ENCODE measurements around the gene GAL3ST3.
"Not testable (repeated sequence)": the region's sequence is repeated elsewhere in the genome, so short reads cannot be mapped to it uniquely, and the experiment has no call there.

GAL3ST3 gene

DNA sequence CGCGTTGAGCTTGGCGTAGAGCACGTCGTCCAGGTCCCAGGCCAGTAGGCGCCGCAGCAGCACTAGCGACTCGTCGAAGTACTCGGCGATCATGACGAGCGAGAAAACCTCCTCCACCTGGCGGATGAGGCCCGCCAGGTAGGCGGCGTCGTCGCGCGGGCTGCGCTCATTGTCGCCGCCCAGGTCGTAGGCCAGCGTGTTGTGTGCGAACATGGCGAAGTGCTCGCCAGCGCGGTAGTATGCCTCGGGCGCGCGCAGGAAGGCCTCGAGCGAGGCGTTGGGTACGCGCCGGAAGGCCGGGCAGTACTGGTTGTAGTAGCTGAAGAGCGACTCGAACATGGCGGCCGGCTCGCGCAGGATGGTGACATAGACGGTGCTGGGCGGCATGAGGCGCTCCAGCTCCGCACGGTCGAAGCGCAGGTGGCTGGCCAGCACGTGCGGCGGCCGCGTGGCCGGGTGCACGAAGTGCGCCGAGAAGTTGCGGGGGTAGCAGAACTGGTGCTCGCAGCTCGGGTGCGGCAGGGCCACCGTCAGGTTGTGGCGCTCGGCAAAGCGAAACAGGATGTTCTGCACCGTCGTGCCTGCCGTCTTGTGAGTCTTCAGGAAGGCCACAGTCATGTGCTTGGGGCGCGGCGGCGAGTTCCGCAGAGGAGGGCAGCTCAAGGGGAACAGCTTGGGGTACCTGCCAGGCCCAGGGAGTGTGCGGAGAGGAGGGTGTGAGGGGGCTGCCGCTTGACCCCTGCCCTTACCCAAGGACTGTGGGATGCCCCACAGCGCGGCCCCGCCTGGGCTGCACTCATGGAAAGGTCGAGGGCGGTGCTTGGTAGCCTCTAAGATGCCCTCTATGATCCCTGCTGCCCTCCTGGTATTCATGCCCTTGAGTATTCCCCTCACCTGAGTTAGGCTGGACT lies 5.7 kb downstream of the GAL3ST3 start:
- no peak for DNase-seq

DNA sequence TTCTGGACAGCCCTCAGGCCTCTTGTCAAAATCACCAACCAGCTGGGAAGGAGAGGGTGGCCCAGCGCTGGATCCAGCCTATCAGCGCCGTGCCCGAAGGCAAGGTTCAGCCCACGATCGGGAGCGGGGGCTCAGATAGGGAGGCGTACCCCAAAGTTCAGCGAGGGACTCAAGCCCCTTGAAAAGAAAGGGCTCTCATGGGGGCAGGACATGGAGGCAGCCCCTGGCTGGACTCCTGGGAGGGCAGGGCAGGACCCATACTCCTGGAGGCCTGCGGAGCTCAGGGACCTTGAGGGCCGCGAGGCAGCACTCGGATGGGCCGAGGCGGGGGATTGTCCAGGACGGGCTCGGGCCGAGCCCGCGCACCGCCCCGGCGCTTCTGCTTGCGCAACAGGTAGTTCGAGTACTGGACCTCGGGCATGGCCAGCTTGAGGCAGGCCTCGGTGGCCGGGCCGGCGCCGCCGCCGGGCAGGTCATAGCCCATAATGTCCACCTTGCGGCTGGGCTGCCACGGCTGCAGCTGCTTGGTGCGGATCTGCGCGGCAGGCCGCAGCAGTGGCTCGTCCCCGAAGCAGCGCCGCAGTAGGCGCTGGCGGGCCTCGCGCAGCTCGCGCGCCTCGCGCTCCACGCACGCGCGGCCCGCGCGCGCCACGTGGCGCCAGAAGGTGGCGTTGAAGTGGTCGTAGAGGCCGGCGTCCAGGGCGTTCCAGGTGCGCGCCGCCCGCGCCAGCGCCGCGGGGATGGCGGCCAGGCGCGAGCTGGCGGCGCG lies 6.5 kb downstream of the GAL3ST3 start:
- no peak for DNase-seq

DNA sequence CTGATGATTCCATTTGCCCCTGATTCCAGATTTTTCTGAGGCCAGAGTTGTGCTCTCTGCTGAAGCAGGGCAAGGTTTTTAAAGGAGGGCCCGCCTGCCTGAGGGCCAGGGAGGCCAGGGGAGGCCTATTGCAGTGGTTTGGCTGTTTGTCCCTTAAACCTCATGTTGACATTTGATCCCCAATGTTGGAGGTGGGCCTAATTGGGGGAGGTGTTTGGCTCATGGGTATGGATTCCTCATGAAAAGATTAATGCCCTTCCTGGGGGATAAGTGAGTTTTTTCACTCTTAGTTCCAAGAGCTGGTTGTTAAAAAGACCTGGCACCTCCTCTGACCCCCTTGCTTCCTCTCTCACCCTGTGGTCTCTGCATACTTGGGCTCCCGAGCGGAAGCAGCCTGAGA lies 9.2 kb downstream of the GAL3ST3 start:
- DNase-seq, result no peak

DNA sequence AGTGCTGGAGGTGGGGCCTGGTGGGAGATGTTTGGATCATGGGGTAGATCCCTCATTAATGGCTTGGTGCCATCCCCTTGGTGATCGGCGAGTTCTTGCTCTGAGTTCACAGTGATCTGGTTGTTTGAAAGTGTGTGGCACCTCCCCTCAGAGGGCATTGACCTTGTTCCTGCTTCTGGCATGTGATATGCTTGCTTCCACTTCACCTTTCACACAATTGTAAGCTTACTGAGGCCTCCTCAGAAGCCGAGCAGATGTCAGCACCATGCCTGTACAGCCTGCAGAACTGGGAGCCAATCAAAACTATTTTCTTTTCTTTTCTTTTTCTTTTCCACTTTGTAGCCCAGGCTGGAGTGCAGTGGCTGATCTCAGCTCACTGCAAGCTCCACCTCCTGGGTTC lies 11.6 kb downstream of the GAL3ST3 start:
- no peak for DNase-seq

DNA sequence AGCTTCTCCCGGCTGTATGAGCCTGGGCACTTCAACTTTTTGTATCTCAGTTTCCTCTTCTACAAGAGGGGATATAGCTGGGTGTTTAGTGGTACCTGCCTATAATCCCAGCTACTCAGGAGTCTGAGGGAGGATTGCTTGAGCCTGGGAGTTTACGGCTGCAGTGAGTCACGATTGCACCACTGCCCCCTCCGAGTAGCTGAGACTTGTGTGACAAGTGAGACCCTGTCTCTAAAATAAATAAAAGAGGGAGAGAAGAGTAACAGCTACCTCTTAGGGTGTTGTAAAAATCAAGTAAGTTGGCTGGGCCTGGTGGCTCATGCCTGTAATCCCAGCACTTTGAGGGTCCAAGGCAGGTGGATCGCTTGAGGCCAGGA lies 12.6 kb downstream of the GAL3ST3 start:
- DNase-seq, result no peak

DNA sequence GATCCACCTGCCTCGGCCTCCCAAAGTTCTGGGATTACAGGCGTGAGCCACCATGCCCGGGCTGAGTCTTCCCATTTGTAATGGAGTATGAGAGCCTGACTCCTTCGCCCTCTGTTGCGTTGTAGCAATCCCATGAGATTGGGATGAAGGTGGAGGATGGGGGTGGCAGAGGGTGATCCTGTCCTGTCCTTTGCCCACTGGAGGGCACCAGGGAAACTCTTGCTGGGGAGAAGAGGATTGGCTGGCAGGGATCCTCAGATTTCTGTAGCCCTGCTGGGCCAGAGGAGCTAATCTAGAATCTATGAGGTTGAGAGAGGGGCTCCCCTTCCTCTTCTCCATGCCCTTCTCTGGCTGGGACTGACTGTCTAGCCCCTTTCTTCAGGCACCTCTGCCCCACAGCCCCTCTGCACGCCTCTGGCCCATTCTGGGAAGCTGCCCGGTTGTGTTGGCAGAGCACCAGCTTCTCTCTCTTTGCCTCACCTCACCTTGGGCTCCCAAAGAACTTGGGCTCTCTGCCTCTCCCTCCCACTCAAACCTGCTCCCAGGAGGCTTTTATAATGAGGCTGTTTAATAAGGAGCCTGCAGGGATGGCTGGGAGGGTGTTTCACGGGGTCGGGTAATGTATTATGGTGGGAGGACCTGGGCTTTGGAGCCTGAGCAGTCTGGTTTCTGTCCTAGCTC lies 13.2 kb downstream of the GAL3ST3 start:
- DNase-seq, result no peak

DNA sequence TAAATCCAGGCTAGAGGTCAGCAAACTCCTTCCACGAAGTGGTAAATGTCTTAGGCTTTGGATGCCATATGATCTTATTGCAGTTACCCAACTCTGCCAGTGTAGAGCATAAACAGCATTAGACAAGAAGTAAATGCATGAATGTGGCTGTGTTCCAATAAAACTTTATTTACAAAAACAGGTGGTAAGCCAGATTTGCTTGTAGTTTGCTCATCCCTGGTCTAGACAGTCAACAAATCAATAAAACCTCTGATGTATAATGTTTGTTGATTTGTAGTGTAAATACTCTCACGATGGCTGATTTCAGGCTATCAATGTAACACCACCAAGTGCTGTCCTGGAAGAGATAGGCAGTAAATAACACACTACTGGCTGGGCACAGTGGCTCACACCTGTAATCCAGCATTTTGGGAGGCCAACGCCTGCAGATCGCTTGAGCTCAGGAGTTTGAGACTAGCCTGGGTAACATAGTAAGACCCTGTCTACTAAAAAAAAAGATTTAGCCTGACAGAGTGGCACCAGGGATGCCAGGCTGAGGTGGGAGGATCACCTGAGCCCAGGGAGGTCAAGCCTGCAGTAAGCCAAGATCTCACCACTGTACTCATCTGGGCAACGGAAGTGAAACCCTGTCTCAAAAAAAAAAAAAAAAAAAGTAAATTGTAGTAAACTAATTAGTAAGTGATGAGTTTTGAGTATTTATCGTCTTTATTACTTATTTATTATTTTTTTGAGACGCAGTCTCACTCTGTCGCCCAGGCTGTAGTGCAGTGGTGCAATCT lies 15.8 kb downstream of the GAL3ST3 start:
- no peak for DNase-seq

DNA sequence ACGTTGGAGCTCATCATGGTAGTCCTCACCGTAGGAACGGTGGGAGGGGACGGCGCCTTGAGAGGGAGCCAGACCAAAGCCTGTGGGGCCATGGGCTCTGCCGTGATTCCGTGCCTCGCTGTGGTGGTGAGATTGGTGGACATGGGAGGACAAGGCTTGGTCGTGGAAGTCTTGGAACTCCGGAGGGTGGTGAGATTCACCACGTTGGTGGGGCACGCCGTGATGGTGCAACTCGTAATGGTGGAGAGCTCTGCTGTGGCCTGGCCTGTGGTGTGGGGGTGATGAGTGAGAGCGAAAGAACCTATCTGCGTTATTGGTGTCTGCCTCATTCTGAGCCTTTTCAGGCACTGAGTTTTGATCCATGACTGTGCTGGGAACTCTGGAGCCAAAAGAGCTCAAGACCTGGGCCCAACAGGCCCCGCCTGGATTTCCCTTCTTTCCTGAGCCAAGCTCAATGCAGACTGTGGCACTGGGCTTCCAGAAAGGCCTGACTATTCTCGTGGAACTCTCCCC lies 22.9 kb downstream of the GAL3ST3 start, which contains the start of gene CATSPER1:
Gene CATSPER1, minus strand, starts transcription at position 463 of the 513 bp plus-strand sequence. Its CDS starts 100 bp downstream, at position 363.
- no peak for DNase-seq

DNA sequence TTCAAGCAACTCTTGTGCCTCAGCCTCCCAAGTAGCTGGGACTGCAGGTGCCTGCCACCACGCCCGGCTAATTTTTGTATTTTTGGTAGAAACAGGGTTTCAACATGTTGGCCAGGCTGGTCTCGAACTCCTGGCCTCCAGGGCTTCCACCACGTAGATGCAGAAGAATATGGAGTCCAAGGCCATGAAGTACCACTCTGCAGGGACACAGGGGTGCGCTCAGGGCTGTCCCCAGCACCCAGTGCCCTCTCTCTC lies 25.8 kb downstream of the GAL3ST3 start:
- not testable (repeated sequence) for DNase-seq

DNA sequence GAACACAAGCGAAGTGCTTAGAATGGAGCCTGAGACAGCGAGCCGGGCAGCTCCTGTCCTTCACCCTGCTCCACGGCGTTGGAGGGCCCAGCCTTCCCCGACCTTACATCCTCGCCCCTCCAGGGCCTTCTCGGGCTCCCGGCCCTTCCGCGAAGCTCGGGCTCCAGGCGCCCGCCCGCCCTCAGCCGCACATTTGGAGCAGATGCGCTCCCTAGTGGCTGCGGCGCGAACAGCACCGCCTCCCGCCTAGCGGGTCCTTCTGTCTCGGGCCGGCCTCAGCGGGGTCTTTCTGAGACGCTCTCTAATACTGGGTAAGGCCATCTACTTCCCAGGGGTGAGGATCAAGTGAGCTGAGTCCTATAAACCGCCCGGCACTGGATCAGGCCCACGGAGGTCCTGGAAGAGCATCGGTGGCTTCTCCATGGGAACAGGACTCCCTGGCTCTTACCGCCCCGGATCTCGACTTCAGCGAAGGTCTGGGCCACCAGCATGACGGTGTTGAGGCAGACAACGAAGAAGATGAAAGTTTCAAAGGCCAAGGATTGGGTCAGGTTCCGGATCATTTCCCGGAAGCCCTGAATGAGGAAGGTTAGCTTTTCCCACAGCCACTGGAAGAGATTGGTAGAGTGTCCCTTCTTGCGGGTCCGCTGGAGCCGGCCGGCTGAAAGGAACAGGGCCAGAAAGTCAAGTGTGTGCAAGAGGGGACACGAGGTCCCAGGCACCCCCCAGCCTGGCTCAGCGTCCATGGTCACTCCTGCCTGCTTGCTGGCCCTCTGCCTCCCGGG lies 26.4 kb downstream of the GAL3ST3 start:
- DNase-seq, result peak; percentile 85

DNA sequence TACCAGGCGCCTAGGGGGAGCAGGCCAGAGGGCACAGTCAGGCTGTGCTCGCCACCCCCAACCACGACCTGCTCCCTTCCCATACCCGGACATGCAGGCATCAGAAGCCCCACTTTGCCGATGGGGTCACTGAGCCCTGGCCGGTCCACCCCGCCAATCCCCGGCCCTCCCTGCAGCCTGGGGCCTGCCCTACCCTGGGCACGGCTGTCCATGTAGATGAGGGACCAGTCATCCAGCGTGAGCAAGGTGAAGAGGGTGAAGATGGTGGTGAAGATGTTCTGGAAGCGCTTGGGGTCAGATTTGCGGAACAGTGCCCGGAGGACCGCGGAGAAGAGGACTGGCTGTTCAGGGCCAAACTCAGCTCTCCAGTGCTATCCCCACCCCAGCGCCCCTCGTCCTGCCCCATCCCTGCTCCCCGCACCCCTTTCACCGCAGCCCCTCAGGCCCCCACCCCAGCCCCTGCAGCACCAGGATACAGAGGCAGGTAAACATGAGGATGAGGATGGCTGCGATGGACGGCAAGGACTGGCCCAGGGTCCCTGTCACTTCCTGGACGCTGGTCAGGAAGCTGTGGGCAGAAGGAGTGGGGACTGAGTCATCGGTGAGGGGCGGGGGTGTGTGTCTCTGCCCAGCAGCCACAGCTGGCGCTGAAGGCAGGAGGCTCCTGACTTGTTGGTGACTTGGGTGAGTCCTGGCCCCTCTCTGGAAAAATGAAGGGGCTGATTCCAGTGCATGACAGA lies 28.2 kb downstream of the GAL3ST3 start:
- DNase-seq, result peak; percentile 84

DNA sequence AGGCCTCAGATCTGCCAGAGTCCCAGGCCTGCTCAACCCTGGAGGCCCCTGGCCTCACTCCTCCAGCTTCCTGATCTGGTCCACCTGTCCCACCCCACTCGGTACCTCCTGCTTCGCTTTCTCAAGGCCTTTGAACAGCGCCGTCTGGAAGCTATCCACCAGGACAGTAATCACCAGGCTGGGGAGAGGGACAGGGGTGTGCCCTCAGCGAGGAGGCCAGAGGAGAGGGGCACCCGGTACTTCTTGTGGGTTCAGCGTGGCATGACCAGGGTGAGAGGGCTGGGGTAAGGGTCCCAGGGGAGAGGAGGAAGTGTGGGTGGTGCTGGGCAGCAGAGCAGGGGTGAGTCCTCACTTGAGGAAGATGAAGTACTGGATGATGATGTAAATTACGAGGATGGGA lies 28.7 kb downstream of the GAL3ST3 start:
- DNase-seq, result no peak

DNA sequence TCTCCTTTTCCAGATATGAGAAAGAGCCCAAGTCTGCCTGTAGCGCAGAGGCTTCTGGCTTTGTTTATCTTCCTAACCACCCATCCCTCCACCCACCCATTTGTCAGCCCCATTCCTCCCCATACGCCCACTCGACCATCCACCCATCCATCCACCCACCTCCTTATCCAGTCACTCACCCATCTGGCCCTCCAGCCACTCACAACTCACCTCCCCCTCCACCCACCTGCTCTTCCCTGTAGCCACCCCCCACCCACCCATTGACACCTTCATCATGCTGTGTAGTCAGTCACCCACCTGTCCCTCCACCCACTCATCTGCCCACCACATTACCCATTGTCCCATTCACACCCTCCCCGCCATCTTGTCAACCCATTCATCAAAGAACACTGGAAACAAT lies 31.6 kb downstream of the GAL3ST3 start:
- no peak for DNase-seq

DNA sequence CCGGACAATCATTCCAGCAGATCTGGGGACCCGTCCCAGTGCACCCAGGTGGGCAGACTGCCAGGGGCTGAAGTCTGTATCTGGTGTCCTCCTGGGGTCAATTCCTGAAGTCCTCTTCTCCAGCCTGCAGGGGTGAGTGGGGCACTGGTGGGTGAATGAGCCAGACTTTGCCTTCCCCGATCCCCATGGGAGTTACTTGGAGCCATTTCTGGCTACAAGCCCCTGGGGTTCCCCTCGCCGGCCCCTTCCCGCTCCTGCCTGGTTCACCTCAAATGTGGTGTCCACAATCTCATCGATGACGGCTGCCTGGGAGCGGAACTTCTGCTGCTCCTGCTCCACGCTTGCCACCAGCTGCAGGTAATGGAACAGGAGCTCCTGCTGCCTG lies 32.2 kb downstream of the GAL3ST3 start:
- no peak for DNase-seq

DNA sequence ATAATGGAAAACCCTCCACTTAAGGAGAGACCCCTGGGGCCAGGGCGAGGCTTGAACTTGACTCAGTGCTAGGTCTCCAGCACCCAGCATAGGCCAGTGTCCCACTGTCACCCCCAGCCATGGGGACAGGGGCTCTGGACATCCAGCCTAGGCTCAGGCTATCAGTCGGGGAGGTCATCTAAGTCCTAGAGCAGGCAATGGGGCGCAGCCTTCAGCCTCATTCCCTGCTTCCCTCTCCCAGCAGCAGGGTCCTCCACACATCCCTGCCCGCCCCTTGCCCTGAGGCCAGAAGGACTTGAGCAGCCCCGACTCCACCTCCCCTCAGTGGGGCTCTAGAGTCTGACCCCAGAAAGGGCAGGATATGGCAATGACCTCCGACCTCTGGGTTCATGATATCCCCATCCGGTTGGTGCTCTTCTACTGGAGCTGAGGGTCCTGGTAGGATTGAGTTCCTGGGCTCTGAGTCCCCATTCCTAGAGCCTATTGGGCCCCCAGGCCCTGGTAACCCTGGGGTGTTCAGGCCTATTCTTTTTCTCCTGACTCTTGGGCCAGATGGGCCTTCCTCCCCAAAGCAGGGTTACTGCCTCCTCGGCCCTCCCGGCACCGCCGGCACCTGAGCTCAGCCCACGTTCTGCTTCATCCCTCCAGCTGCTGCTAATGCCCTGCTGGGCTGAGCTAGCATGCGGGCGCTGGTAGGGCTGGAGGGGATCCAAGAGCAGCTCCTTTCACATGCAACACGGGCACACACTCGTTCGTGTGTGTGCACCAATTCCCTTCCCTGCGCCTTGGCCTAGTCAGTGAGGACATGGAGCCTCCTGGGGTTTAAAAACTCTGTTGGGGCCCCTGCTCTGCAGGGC lies 32.8 kb downstream of the GAL3ST3 start:
- no peak for DNase-seq

DNA sequence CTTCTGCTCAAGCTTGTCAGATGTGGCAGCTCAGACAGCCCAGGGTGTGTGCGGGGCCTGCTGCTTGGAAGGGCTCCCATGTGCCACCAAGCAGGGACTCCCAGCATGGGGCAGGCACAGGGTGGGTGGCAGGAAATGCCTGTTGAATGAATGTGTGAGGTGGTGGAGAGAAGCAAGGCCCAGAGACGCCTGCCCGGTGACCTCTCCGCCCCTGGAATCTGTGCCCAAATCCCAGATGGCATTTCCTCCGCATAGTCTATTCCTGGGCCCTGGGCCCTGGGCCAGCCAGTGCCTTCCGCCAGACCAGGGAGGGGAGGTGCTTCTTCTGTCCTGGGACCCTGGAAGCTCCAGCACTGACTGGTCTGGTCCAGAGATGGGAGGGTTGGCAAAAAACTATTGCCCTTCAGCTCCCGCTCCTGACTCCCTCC lies 33.5 kb downstream of the GAL3ST3 start:
- peak; percentile 69 for DNase-seq

DNA sequence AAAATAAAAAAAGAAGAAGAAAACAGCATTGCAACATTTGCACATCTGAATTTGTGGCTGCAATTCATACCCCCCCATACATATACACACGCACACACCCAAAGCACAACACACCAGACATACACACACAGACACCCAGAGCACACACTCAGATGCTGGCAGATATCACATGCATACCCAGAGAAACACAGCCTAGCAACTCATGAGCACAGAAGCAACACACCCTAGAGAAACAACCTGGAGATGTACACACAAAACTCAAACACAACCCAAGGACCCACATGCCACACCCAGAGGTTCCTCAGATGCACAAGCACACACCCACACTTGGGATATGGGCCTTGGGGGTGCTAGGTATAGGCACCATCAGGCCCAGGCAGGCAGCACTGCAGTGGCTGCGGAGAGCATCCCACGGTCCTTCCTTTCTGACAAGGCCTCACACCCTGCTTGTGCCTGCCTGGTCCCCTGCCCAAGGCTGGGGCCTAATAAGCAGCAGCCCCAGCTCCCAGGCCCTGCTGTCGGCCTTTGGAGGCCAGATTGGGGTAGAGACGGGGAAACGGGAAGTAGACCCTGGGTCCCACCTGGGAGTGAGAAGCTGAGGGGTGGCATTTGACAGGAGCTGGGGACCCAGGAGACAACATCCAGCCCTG lies 34.0 kb downstream of the GAL3ST3 start:
- no peak for DNase-seq

DNA sequence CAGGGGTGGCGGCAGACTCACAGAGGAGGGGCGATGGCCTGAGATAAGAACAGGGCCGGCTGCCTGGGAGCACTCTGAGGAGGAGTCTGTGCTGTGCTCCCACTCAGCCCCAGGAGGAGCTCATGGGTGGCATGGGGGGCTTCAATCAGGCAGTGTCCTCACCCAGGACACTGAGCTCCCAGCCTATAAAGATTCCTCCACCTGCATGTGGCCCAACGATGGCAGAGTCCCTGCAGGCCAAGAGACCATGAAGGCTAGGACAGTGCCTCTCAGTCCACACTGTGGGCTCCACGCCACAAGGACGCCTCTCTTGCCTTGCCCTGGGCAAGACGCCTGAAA lies 35.2 kb downstream of the GAL3ST3 start:
- no peak for DNase-seq

DNA sequence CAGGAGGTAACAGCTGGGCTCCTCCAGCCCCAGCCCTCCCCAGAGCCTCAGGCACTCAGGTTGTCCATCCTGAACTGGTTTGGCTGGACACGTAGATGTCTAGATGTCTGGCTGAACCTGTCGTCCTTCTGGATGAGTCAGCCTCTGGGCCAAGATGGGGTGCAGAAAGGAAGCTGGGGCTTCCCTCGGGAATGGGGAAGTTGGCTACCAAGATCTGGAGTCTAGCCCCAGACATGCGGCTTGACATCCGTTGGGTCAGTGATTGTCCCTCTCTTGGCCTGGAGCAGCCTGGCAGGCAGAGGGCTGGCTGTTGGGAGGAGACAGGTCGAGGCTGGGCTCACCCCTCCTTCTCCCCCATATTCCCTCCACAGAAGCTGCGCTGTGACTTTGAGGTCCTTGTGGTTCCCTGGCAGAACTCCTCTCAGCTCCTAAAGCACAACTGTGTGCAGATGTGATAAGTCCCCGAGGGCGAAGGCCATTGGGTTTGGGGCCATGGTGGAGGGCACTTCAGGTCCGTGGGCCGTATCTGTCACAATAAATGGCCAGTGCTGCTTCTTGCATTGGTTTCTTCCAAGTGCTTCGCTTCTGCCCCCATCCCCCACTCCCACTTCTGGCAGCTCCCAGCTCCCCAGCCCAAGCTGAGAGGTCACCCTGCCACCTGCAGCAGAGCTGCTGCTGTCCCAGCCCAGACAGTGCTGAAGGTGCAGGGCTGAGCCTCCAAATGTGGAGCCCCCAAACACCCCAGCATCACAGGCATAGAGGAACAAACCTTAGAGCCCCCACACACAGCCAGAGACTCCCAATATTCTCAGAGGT lies 35.8 kb downstream of the GAL3ST3 start:
- peak; percentile 85 for DNase-seq
